GM19099 (cell line): ENCODE results near the gene CLDN8.

ENCODE experiments used
- POLR2A ChIP-seq: IDR thresholded peaks from 3 replicates; pipeline ENCODE4 v1.6.1; 2011; ENCODE audit warnings: low read depth; ENCODE audit not compliant: insufficient read length; ENCODE audit errors: extremely low read depth

The CLDN8 gene

DNA sequence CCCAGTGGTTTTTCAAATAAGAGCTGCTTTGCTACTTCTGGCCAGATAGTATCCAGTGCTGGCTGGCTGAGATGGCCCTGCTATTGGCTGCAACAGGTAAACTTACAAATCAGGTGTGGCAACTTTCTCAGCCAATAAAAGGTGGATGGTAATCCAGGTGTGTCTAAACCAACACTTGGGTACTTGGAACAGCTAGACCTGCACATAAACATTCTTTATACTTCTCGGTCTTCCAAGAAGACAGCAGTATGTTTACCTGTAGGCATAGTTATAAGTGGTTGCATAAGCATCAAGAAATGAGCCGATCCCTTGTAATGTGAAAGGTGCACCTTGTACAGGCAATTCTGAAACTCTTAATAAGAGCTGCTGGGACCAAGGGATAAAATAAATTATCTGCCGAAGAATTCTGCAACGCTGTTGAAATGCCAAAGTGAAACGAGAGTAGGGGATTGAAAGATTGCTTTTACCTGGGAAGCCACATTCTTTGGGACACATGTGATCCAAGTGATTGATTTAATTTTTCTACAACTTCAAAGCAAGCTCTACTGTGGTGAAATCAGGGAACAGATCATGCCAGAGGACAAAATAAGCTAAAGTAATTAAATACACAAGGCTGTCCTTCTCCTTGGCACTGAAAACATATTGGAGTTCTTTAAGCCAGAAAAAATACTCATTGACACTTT, at the start of gene CLDN8:
Gene CLDN8, minus strand, starts transcription at position 57 of the 683 bp plus-strand sequence. CDS start 172 bp downstream, outside the sequence.
- TF ChIP-seq POLR2A: no peak

DNA sequence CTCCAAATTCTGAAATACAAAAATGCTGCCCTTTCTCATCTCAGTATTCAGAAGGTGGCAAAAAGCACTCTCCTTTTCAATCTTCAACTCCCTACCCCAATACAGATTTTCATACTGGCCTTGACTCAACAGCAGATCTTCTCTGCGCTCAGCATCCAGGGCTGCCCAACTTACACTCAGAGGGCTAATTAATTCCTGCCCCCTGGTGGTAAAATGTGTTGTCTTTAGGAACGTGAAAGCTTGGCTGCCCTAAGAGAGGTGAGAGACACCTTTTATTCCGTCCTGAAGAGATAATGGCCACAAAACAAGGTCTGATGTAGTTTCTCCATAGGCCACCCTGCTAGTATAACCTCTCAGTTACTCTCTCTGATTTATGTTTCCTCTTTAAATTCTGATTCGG, 41.9 kb upstream of the CLDN8 start:
- no peak for TF ChIP-seq POLR2A

DNA sequence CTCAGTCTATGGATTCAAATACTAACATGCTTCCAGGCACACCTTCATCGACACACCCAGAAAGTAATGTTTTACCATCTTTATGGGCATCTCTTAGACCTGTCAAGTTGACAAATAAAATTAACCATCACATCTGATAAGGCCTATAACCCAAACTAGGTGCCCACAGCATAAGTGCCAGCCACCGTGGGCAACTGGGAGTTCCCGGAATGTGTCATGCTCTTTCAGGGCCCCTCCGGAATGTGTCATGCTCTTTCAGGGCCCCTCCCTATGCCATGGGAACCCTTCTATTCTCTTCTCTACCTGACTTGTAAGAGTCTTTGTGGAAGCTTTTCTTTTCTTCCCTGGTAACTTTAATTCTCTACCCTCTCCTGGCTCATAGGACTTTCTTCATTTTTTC, 40.2 kb upstream of the CLDN8 start:
- no peak for TF ChIP-seq POLR2A

DNA sequence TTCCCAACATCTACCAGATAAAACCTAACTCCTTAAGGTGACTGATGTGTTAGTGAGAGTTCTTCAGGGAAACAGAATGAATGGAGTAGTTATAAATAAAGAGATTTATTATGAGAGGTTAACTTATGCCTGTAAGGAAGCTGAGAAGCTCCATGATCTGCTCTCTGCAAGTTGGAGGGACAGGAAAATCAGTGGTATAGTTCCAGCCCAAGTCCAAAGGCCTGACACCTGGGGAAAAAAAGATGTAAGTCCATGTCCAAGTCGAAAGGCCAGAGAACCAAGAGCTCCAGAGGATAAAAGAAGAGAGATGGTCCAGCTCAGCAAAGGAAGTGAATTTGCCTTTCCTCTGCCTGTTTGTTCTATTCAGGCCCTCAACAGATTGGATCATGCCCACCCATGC, 39.8 kb upstream of the CLDN8 start:
- no peak for TF ChIP-seq POLR2A

DNA sequence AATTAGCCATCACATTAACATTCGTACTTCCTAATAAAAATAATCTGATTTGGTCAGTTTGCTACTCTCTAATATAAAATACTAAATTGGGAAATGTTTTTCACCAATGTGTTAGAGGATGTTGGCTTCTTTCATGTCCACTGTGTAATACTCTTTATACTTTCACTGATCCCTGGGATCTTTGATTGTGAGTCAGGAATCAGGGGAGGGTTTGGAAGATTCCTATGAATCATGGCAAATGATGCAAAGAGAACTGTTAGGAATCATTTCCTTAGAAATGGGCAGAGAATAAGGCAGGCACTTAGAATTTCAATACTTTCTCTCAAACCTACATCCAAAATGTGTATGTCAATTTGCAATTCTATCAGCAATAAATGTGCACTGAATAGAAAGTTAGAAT, 35.9 kb upstream of the CLDN8 start:
- no peak for TF ChIP-seq POLR2A

DNA sequence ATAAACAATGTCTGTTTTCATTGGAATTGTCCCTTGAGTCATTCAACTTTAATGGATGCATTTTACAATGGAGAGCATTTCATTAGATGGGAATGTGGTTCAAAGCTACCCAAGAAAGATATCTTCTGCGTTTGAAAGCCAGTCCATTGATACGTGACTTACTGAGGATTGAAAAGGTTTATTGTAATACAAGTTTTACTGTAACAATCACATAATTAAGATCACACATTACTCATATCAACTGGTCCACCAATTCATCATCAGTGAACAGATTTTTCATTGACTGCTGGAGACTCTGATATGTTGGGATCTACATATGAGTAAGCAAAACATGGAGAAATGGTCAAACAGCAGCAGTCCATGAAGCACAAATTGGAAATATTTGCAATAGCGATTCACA, 34.0 kb upstream of the CLDN8 start:
- no peak for TF ChIP-seq POLR2A

DNA sequence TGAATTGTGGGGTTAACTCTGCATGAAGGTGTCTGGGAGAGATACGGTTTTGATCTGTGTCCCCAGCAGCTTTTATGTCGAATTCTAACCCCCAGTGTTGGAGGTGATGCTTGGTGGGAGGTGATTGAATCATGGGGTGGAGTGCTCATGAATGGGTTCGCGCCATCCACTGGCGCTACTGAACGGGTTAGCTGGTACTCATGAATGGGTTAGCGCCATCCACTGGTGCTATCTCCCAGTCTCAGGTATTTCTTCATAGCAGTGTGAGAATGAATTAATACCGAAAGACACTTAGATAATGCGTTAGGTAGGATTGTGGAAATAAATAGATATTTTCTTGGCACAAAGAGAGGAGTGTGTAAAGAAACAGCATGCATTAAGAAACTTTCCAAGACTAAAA, 32.9 kb upstream of the CLDN8 start:
- TF ChIP-seq POLR2A: no peak

DNA sequence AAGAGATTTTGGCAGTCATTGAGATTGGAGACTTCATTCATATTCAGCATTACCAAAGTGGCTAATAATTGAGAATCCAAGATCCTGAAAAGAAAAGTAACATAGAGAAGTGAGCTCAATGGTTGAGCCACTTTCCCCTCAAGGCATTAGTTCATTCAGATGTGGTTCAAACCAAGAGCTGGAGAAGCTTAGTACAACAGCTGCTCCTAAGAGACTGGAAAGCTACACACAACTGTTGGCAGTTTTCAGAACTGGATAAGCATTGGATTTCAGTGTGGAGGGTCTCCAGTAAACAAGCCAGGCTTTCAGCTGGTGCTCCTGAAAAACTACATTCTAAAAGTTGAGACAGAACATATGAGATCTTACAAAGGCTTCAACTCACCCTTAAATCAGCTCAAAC, 29.2 kb upstream of the CLDN8 start:
- TF ChIP-seq POLR2A: no peak

DNA sequence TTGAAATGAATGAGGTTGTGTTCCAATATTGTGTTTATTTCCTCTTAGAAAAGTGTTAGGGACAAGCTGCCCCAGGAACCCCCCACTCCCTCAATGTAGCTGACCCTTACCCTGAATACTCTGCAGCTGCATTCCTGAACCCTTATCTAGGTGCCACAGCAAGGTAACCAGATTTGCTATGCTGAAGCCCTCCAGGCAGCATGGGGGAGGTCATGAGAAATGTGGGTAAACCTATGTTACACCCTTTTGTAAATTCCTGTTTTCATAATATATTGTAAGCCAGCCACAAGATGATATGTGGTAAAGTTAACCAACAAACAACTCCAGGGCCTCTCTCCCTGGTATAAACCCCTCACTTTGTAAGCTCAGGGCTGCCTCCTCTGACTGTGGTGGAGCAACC, 27.8 kb upstream of the CLDN8 start:
- TF ChIP-seq POLR2A: no peak

DNA sequence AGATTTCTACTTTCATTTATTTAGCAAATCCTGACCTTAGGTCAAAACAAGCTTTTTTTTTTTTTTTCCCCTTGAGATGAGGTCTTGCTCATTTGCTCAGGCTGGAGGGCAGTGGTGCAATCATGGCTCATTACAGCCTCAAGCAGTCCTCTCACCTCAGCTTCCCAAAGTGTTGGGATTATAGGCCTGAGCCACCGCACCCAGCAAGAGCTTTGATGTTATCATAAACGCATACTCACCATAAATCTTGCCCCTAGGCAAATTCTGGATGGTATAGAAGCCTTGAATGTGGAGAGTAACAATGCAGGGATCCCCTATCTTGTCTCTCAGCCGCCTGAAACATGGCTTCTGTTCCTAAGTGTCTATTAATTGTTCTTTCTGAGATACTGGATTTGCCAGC, 24.8 kb upstream of the CLDN8 start:
- no peak for TF ChIP-seq POLR2A

DNA sequence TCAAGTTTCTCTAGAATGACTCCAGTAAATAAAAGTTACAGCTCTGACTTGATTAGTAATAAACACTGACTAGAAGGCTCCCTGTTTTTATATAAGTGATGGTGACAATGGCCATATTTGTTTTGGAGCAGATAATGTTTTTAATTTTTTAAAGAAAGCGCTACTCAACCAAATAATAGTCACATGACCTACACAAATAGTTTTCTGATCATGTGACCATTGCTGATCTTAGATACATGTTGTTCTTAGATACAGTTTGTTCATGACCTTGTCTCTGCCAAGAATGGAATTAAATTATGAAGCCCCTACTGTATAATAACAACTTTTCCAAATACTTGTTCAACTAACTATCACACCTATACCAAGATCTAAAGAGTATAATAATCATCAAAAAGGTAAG, 22.3 kb upstream of the CLDN8 start:
- no peak for TF ChIP-seq POLR2A

DNA sequence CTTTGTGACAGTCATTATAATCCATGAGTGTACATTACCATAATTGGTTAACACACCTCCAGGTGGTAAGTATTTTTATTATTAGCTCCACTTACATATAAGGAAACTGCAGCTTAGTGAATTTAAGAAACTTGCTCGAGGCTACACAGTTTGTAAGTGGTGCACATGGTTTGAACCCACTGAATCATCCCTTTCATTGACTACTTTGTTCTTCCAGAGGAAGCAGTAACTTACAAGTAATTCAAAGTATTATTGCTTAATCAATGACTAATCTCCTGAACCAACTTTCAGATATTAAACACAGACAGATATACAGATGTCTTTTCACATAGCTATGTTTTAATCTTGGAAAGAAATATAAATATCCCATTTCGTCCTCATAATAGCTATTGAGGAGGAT, 18.7 kb upstream of the CLDN8 start:
- TF ChIP-seq POLR2A: no peak

DNA sequence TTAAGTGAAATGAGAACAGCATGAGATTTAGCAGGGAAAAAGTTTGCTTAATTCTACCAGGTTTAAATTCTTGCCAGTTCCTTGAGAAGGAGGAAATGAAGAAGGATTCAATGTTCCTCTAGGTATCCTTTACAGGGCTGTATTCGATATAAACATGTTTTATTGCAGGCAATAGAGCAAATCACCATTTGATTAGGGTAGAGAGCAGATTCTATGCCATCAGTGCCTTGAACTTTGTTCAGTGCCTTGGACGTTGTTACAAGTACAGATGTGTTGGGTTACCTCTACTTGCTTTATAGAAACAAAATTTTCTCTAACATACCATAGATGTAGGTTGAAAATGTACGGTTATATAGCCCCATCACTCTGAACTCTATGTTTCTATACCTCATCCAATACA, 18.2 kb upstream of the CLDN8 start:
- no peak for TF ChIP-seq POLR2A

DNA sequence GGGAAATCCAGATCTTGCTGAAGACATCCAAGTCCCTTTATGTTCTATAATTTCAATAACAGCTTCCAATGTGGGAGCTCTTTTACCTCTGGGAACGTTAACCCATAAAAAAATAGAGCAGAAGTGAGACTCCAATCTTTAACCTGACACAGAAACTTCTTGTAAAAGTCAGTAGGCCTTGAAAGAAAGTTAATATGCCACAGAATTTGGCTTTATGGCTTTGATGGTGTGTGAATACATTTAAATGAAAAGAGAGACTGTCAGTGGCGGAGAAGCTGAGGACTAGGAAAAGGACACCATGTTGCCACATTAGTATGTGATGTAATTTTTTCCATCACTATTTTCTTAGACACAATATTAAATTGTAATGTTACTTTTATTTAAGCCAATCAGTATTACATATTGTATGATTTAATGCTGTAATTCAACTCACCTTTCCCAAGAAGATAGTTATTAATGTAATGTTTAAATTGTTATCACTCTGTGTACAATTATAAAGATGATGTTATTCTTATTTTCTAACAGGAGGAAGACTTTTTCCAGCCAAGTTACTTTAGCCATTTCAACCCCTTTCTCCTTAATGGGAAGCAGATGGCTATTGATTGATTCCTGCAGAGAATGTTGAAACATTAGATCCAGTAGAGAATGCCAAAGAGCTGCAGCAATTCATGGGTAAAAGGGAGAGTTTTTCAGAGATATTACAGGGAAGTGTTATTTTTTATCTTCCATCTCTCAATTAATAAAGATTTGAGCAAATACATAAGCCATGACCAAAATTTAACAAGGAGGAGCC, 17.5 kb upstream of the CLDN8 start:
- no peak for TF ChIP-seq POLR2A

DNA sequence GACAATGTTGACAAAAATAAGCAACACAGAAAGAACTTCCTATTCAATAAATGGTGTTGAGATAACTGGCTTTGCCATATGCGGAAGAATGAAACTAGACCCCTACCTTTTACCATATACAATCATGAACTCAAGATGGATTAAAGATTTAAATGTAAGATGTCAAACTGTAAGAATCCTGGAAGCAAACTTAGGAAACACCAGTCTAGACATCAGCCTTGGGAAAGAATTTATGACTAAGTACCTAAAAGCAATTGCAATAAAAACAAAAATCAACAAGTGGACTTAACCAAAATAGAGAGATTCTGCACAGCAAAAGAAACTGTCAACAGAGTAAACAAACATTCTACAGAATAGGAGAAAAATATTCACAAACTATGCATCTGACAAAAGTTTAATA, 16.1 kb upstream of the CLDN8 start:
- no peak for TF ChIP-seq POLR2A

DNA sequence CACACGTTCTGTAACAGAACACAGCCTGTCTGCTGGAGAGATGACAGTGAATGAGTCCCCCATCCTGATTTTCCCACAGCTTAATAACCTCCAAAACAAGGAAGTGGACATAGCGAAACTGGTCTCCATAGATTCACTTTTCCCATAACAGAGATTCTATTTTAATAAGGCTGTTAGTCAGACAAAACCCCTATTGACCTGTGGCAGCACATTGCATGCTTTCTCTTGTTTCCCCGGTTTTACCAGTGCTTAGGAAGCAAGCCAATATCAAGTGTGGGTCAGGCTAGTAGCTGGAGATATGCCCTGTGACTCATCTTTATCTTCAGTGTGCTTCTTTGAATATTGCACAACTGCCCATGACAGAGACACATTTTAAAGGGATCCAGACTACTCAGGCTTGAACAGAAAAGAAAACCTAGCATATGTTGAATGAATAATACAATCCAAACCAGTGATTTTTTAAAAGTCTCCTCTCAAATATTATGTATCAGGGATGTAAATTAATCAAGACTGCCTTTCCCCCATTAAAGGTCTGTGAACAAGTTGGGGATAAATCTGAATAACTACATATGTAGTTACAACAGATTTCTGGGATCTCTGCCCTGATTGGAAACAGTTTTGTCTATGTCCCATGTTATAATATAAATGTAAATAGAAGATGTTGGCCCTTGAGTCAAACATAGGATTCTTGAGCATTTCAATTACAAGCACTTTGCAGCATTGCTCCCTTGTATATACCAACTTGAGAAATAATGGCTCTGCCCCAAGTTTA, 11.9 kb upstream of the CLDN8 start:
- TF ChIP-seq POLR2A: no peak
